Spleen (tissue), 11 donors: ENCODE data around the gene CMTM4. TPM values are rescaled to one million over a fixed set of nuclear protein-coding genes. Genes with fewer than 3 reads are reported as not detected.

Source experiments
- DNase-seq: peaks from one replicate; pipeline ENCODE4 v3.0.0-alpha.2; 2020
- H3K27ac ChIP-seq, 8 donors: fragments of 200-600 bp; sonication (generic) in 7 of 8; 1 replicate in 4 of 8; 2 replicates in 4 of 8; pipeline versions ENCODE4 v1.5.0 to v1.8.0; 2016 to 2021; ENCODE audit warnings: inconsistent platforms in 4 of 8, mild to moderate bottlenecking in 4 of 8, moderate library complexity in 1 of 8
- H3K27me3 ChIP-seq, 7 donors: fragments of 200-600 bp; sonication (generic) in 6 of 7; replicated peaks in 1 of 7; 1 replicate in 4 of 7; 2 replicates in 3 of 7; pipeline versions ENCODE4 v1.5.0 to v1.8.0; 2016 to 2021; ENCODE audit warnings: inconsistent platforms in 3 of 7, mild to moderate bottlenecking in 1 of 7
- H3K36me3 ChIP-seq, 6 donors: fragments of 200-600 bp; sonication (generic) in 5 of 6; 1 replicate in 4 of 6; 2 replicates in 2 of 6; pipeline versions ENCODE4 v1.5.0 to v1.8.0; 2016 to 2021; ENCODE audit warnings: inconsistent platforms in 2 of 6
- H3K4me1 ChIP-seq, 6 donors: fragments of 200-600 bp; sonication (generic) in 5 of 6; 1 replicate in 3 of 6; 2 replicates in 3 of 6; pipeline versions ENCODE4 v1.5.0 to v1.8.0; 2016 to 2021; ENCODE audit warnings: inconsistent platforms in 3 of 6
- H3K4me3 ChIP-seq, 8 donors: fragments of 200-600 bp; sonication (generic) in 7 of 8; 1 replicate in 4 of 8; 2 replicates in 4 of 8; pipeline versions ENCODE4 v1.5.0 to v1.8.0; 2016 to 2021; ENCODE audit warnings: inconsistent platforms in 4 of 8, mild to moderate bottlenecking in 4 of 8, moderate library complexity in 2 of 8
- H3K9me3 ChIP-seq, 8 donors: fragments of 200-600 bp; sonication (generic) in 7 of 8; 1 replicate in 4 of 8; 2 replicates in 4 of 8; pipeline versions ENCODE4 v1.5.0 to v1.8.0; 2016 to 2021; ENCODE audit warnings: inconsistent platforms in 4 of 8
- POLR2A ChIP-seq, 3 donors: fragments of 450-650 bp; IDR thresholded peaks; one replicate each; pipeline ENCODE4 v1.5.1; 2017; ENCODE audit warnings: antibody characterized with exemption in 3 of 3, mild to moderate bottlenecking in 1 of 3
- POLR2AphosphoS5 ChIP-seq, 3 donors: sonication (generic); formaldehyde crosslinking; IDR thresholded peaks; one replicate each; pipeline ENCODE4 v1.5.1; 2017; ENCODE audit warnings: antibody characterized with exemption in 3 of 3
- WGBS, 5 donors: extraction: QIAGEN DNeasy Blood & Tissue Kit in 3 of 5; methylation state at CpG; one replicate each; pipeline versions ENCODE4 v1.1.5 to v1.1.7; 2013 to 2018; 5-methylcytosine and 5-hydroxymethylcytosine counted together
- intact Hi-C: fragments of 100-400 bp; cut with DNase I; formaldehyde crosslinking; loops from one replicate; pipeline ENCODE4 v1.15.0; 2023; ENCODE audit warnings: low total_unique reads
- polyA plus RNA-seq, 3 donors: library from polyadenylated mRNA; stranded (reverse); fragments of 200-250 nt; gene quantifications; one replicate each; pipeline ENCODE4 v1.2.1, GENCODE V29; 2013
- total RNA-seq, 7 donors: library from RNA; depleted of rRNA in 3 of 7; stranded (reverse); fragments of >200 nt in 3 of 7; fragmentation: NEBNext Ultra II Directional in 4 of 7; extraction: Animal tissue kit (Norgen Biotek cat#: 25700) in 4 of 7; gene quantifications; one replicate each; pipeline versions ENCODE4 v1.1.0 to v1.2.1, GENCODE V29; 2016 to 2021
- TF ChIP-seq, protein P1 (sequence below), 11 experiments: fragments of 200-600 bp in 7 of 11; fragments of 450-650 bp in 4 of 11; sonication (generic) in 4 of 11; IDR thresholded peaks in 8 of 11; conservative IDR thresholded peaks in 3 of 11; 1 replicate in 7 of 11; 2 replicates in 4 of 11; pipeline versions ENCODE4 v1.4.0 to v1.8.0; 2016 to 2021; ENCODE audit warnings: antibody characterized with exemption in 11 of 11, inconsistent platforms in 4 of 11, mild to moderate bottlenecking in 1 of 11
- donor health status: healthy with polysubstance abuse.
- donor health status: DM: no; HTN: no; CAD: no; lungs with moderate emphysema.
- donor health status: DM: no; HTN: no; CAD: no.
- donor health status: Bipolar disorder and iron deficiency.
- donor health status: healthy.
- donor health status: DM: no; HTN: no; CAD: no.
- donor health status: DM: yes; HTN: yes; CAD: no.

The CMTM4 gene
- total and polyA plus RNA-seq, 10 donors: 0.70 to 10.2 (median 5.7) TPM

DNA sequence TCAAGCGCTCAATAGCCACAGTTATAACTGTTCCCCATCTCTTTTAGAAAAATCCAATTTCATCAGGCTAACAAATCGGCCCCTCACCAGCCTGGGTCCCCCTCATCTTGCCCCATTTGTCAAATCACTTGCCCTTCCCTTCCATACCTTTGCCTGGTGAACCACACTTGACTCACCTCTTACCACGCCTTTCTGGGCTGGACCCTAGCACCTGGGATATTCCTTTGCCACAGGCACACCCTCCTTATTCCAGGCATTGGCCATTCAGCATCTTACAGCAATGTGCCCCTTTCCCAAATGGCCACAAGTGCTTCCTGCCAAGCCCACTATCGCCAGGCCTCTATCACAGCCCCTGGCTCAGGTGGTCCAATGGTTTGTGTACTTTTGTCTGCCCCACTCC lies 14.9 kb downstream of the CMTM4 start:
- Histone ChIP-seq H3K4me1 (no peaks in the 10 kb centered on the region), H3K27me3 (no peaks in the 10 kb centered on the region), H3K4me3 (no peak overlapping the region), H3K27ac (no peak overlapping the region), H3K9me3 (no peaks in the 10 kb centered on the region), H3K36me3 (peaks cover 0 to 8% (median 0%) of the 10 kb centered on the region in 6 donors)
- intact Hi-C loops: no loop called here
- 86 to 95% (median 89%) methylated on average over 4 of the region's 4 CpGs for whole genome bisulfite sequencing, 5 donors
- no peak for DNase-seq
- TF ChIP-seq POLR2AphosphoS5 (IDR thresholded peaks at IDR 0.05): no peak
- no peak for TF ChIP-seq POLR2A (IDR thresholded peaks at IDR 0.05)
- TF ChIP-seq, protein P1, sequence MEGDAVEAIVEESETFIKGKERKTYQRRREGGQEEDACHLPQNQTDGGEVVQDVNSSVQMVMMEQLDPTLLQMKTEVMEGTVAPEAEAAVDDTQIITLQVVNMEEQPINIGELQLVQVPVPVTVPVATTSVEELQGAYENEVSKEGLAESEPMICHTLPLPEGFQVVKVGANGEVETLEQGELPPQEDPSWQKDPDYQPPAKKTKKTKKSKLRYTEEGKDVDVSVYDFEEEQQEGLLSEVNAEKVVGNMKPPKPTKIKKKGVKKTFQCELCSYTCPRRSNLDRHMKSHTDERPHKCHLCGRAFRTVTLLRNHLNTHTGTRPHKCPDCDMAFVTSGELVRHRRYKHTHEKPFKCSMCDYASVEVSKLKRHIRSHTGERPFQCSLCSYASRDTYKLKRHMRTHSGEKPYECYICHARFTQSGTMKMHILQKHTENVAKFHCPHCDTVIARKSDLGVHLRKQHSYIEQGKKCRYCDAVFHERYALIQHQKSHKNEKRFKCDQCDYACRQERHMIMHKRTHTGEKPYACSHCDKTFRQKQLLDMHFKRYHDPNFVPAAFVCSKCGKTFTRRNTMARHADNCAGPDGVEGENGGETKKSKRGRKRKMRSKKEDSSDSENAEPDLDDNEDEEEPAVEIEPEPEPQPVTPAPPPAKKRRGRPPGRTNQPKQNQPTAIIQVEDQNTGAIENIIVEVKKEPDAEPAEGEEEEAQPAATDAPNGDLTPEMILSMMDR (IDR thresholded peaks at IDR 0.05 in 8 of 11, conservative IDR thresholded peaks at IDR 0.05 in 3 of 11): no peak

DNA sequence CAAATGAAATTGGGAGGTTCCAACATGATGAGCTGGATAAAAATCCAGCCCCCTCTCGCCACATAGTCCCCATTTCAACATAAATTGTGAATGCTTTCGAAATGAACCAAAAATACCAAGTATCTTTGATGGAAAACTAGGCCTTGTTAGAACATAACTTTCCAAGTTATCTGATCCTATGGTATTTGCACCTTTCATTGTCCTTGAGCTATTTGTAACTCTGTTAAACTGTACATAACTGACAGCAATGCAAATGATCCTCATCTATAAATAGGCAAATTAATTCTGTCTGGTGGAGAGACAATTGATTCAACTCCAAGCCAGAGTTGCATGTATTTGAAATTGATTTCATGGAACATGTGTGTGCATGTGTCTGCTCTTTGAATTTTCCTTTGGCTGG lies 18.2 kb downstream of the CMTM4 start:
- Histone ChIP-seq H3K9me3 (no peaks in the 10 kb centered on the region), H3K4me3 (no peak overlapping the region), H3K27me3 (no peaks in the 10 kb centered on the region), H3K27ac (no peak overlapping the region), H3K4me1 (no peaks in the 10 kb centered on the region), H3K36me3 (peaks cover 0 to 8% (median 0%) of the 10 kb centered on the region in 6 donors)
- WGBS, 5 donors: 75 to 87% (median 78%) methylated on average over 2 of the region's 2 CpGs
- intact Hi-C loops: no loop called here
- TF ChIP-seq, protein P1 (IDR thresholded peaks at IDR 0.05 in 8 of 11, conservative IDR thresholded peaks at IDR 0.05 in 3 of 11): no peak
- no peak for TF ChIP-seq POLR2AphosphoS5 (IDR thresholded peaks at IDR 0.05)
- no peak for TF ChIP-seq POLR2A (IDR thresholded peaks at IDR 0.05)
- DNase-seq: no peak

DNA sequence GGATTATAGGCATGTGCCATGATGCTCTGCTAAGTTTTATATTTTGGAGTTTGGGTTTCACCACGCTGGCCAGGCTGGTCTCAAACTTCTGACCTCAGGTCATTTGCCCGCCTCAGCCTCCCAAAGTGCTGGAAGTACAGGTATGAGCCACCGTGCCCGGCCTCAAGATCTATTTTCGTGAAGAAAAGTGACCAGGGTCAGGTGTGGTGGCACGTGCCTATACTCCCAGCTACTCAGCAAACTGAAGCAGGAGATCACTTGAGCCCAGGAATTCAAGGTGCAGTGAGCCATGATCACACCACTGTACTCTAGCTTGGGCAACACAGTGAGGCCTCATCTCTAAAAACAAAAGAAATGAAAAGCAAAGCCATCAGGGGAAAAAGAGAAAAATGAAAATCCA lies 18.7 kb downstream of the CMTM4 start:
- DNase-seq: no peak
- TF ChIP-seq POLR2AphosphoS5 (IDR thresholded peaks at IDR 0.05) (no peak), POLR2A (IDR thresholded peaks at IDR 0.05) (no peak)
- TF ChIP-seq, protein P1 (IDR thresholded peaks at IDR 0.05 in 8 of 11, conservative IDR thresholded peaks at IDR 0.05 in 3 of 11): no peak
- WGBS, 5 donors: 91 to 97% (median 93%) methylated on average over 6 of the region's 6 CpGs
- no peaks in the 10 kb centered on the region for H3K4me1 ChIP-seq
- peaks cover 0 to 8% (median 0%) of the 10 kb centered on the region in 6 donors for H3K36me3 ChIP-seq
- intact Hi-C loops: no loop called here
- no peaks in the 10 kb centered on the region for H3K27me3 ChIP-seq
- no peaks in the 10 kb centered on the region for H3K9me3 ChIP-seq
- no peak overlapping the region for H3K27ac ChIP-seq
- no peak overlapping the region for H3K4me3 ChIP-seq

DNA sequence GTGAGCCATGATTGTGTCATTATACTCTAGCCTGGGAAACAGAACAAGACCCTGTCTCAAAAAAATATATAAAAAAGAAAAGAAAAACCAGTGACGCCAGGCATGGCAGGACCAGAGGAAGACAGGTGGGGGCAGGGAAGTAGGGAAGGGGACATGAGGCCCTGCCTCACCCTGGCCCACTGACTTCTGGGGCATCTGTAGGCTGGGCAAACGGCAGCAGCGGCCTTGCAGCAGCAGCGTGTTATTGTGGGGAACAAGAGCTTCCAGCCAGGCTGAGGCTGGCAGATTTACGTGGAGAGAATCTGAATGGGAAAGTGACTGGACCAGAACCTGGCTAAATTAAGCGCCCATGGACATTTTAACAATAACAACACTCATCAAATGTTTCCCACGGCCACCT lies 19.4 kb downstream of the CMTM4 start:
- TF ChIP-seq POLR2A (IDR thresholded peaks at IDR 0.05) (no peak), POLR2AphosphoS5 (IDR thresholded peaks at IDR 0.05) (no peak)
- TF ChIP-seq, protein P1 (IDR thresholded peaks at IDR 0.05 in 8 of 11, conservative IDR thresholded peaks at IDR 0.05 in 3 of 11): no peak
- Histone ChIP-seq H3K36me3 (peaks cover 0 to 8% (median 0%) of the 10 kb centered on the region in 6 donors), H3K4me1 (no peaks in the 10 kb centered on the region), H3K27me3 (no peaks in the 10 kb centered on the region), H3K27ac (no peak overlapping the region), H3K4me3 (no peak overlapping the region), H3K9me3 (no peaks in the 10 kb centered on the region)
- WGBS, 5 donors: 87 to 96% (median 93%) methylated on average over 7 of the region's 7 CpGs
- DNase-seq: no peak
- intact Hi-C loops: no loop called here
